Stimulated activated CD8-positive, alpha-beta memory T cell treated with anti-CD3 and anti-CD28 coated beads, Interleukin-15, amount 100 ng/mL, for 48 hours (primary cell): Measurements from ENCODE around the gene INSRR.
A peak's percentile ranks its signal among the peaks of the same experiment; 100 is the strongest.

Source experiments
- DNase-seq, 2 donors: peaks; one replicate each; pipeline ENCODE4 v3.0.0-alpha.2; 2020; ENCODE audit warnings: low read depth in 2 of 2

The INSRR gene

GRCh38 chr1:156833603-156834002, 25.3 kb downstream of the INSRR start:
- no peak for DNase-seq

GRCh38 chr1:156832434-156832833, 26.5 kb downstream of the INSRR start:
- no peak for DNase-seq

GRCh38 chr1:156828400-156829124, 30.4 kb downstream of the INSRR start:
- DNase-seq, result no peak

DNA sequence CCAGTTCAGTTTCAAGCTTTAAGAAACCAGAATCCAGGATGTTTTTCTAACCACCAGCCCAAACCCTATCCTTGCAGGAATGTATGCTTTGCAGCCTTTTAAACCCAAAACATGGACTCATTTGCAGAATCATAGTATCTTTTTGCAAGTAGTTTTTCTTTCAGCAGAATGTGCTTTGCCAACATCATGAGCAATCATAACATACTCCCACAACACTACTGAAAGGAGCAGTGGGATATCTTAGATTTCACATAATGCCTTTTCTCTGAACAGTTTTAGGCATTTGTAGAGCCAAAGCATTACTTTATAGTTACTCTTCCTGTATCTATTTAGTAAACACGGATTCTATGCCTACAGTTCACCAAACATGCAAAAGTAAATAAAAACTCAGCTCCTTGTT, 32.3 kb downstream of the INSRR start:
- no peak for DNase-seq

GRCh38 chr1:156823210-156823790, 35.6 kb downstream of the INSRR start:
- no peak for DNase-seq

DNA sequence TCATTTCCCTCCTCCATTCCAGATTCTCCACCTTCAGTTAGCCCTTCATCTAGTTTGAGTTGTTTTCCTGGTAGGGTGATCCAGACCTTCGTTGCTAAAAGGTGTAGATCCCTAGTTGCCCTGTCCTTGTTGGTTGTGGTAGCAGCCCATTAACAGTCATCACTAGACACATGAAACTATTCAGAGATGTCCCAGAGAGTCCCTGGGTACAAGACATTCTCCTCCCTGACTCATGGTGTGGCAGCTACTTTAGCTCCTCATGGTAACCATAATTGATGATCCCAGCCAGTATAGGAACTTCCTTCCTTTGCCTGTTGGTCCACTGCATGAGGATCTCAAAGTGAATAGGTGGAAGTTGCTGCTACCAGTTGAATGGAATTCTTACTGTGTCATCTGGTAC, 36.2 kb downstream of the INSRR start:
- no peak for DNase-seq

DNA sequence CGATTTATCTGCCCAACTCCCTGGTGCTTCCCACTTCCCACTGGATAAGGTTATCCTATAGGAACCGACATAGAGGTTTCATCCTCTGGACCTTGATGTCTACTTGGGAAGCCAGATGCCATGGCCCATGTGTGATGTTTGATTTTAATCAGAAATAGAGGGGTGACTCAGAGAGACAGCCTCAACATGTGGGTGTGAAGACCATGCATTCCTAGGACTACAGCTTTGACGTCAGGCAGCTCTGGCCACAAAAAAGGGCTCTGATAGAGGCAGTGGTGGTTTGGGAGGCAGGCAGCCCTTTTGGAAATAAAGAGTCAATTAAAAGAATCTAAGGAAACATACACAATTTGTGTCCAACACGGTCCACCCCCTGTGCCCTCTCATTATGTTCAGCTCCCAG, 37.1 kb downstream of the INSRR start:
- DNase-seq, result peak; percentile 59 to 72

DNA sequence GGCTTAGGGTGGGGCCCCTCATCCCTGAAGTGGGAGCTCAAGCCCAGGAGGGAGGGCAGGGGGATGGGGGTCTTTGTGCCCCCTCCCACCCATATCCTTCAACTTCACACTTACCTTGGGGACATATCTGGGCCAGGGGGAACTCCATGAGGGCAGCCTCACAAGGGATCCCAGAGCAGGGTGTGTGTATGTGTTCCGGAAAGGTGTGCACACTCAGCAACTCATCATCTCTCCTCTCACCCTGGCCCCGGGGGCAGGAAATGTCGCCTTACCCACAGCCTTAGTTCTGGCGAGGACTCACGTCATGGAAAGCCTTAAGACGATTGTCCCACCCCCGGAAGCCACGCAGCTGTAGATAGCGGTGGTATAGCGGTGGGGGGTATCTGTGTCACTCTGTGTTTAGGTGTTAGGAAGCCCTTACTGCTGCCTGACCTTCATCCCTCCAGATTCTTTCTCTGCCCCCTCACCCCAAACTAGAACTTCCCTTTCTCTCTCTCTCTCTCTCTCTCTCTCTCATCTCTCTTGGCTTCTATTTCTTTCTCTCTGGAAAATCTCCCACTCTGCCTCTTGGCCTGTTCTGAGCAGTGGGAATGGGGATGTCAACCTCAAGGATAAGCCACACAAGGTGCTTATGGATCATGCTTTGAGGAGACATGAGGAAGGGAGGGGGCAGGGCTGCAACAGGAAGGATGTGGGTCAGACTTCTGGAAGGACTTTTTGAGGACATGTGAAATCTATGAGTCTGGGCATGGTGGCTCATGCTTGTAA, 42.2 kb downstream of the INSRR start, which contains the start of gene SH2D2A:
Gene SH2D2A (minus strand): TSS at position 288 of the 768 bp plus-strand sequence. CDS start 140 bp downstream, at position 148.
- DNase-seq, result peak; percentile 94 to 96

DNA sequence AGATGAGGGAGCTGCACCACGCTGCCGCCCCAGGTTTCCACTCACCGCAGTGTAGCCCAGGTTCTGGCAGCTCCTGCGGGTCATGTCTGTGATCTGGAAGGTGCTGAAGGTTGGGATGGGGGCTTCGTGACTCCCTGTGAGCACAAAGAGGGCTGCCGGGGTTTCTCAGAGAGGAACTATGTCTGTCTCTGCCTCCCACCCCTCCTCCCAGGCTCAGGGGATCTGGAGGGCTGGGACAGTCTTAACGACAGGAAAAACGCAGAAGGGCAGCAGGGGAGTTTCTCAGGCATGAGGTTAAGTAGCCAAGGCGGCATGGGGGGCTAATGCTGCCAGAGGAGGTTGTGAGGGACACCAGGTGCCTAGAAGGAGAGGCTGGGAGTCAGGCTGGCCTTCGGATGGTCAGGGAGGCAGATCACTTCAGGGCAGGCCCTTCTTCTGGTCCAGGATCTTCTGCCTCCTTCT, 42.9 kb downstream of the INSRR start:
- no peak for DNase-seq

GRCh38 chr1:156815307-156815826, 43.5 kb downstream of the INSRR start:
- no peak for DNase-seq

DNA sequence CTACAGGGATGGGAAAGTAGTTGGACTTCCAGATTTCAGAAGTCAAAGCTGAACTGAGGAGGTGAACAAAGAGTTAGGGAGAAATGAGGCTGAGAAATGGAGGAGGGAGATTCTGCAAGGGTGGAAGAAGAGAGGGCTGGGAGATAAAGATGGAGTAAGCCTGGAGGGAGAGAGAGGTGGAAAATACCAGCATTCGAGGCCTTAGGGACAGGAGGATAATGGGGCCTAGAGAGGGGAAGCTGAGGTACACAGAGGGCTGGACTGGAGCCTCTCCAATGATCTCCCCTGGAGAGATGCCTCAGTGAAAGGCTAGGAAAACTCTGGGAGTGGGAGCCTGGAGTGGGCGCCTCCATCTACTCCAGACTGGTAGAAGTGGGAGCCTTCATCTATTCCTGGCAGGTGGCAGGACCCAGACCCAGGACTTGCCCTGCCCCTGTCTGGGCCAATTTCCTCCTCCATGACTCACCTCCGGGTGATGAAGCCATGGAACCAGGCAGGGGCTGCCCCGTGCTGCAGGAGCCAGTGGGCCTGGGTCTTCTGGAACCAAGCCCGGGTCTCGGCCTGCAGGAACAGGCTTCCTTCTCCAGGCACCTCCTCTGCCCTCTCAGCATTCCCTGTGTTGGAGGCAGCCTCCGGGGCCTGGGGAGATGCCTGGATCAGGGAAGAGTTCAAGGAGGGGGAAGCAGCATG, 44.2 kb downstream of the INSRR start:
- peak in 1 of 2 donors; percentile 41 for DNase-seq

- DNase-seq, result peak; percentile 66 to 70
Observed at GRCh38 chr1:156813750-156814570, 45.0 kb downstream of the INSRR start.

DNA sequence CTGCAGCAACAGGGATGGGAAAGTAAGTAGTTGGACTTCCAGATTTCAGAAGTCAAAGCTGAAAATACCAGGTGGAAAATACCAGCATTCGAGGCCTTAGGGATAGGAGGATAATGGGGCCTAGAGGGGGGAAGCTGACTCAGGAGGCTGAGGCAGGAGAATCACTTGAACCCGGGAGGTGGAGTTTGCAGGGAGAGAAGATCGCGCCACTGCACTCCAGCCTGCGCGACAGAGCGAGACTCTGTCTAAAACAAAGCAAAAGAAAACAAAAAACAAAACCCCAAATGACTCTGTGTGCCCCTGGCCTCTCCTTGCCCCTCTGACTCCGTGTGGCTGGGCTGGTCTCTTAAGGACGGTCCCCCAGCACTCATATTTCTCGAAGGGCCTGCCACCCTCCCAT, 45.6 kb downstream of the INSRR start:
- DNase-seq, result no peak

- no peak for DNase-seq
Observed at GRCh38 chr1:156812293-156812990, 46.5 kb downstream of the INSRR start.

DNA sequence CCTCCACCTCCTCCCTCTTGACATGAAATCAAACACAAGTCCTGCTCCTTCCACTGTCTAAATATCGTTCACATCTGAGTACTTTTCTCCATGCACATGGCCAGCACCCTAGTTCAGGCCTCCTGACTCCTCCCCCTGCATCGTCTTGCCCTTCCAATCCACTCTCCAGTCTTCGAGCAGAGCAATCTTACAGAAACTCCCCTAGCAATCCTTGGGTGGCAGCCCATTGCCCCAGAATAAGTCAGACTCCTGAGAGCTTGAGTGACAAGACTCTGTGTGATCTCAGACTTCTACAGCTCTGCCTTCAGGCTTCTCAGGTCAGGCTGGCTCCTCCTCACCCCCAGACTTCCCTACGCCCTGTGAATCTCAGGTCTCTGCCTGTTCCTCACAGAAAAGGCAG, 47.7 kb downstream of the INSRR start:
- no peak for DNase-seq

GRCh38 chr1:156809711-156810366, 49.1 kb downstream of the INSRR start:
- DNase-seq, result no peak

- no peak for DNase-seq
Observed at GRCh38 chr1:156809281-156809680, 49.6 kb downstream of the INSRR start.

- no peak for DNase-seq
Observed at GRCh38 chr1:156808186-156809030, 50.5 kb downstream of the INSRR start.

DNA sequence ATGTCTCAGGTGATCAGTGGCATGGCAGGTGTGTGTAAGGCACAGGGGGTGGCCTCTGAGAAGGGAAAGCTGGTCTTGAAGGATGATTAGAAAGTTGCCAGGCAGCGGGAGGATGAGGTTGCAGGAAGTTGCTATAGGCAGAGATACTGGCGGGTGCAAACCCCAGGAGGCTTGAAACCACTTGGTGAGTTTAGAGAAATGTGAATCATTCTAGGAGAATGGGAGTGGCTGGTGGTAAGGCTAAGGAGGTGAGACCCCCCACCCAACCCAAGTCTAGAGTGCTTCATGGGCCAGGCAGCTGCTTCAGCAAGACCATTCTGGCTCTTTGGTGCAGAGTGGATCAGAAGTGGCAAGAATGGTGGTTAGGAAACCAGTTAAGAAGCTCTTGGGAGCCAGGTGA, 51.3 kb downstream of the INSRR start:
- no peak for DNase-seq
